Smooth muscle cell (in vitro differentiated cells): ENCODE results near the gene CEP170B. TPM values are rescaled to one million over a fixed set of nuclear protein-coding genes. Genes with fewer than 3 reads are reported as not detected.

Experiments used
- DNase-seq: peaks from one replicate; lab custom pipeline; 2025; ENCODE audit not compliant: unreplicated experiment; lab: John Stamatoyannopoulos, UW
- H2AFZ ChIP-seq: fragments of 200-600 bp; sonication (generic); 2 replicates; pipeline ENCODE4 v1.6.0; 2016; ENCODE audit warnings: antibody characterized with exemption, low read depth, mild to moderate bottlenecking
- H3F3A ChIP-seq: fragments of 200-600 bp; sonication (generic); 2 replicates; pipeline ENCODE4 v1.6.0; 2017; ENCODE audit warnings: antibody characterized with exemption, low read depth
- H3K27ac ChIP-seq: fragments of 200-600 bp; sonication (generic); 2 replicates; pipeline ENCODE4 v1.5.1; 2016; ENCODE audit warnings: low read depth, mild to moderate bottlenecking
- H3K27me3 ChIP-seq: fragments of 200-600 bp; sonication (generic); 2 replicates; pipeline ENCODE4 v1.6.1; 2016; ENCODE audit warnings: low read depth, mild to moderate bottlenecking
- H3K36me3 ChIP-seq: fragments of 200-600 bp; sonication (generic); 2 replicates; pipeline ENCODE4 v1.5.1; 2016; ENCODE audit warnings: low read depth
- H3K4me1 ChIP-seq: fragments of 200-600 bp; sonication (generic); 2 replicates; pipeline ENCODE4 v1.5.1; 2016; ENCODE audit warnings: low read depth
- H3K4me2 ChIP-seq: fragments of 200-600 bp; sonication (generic); 2 replicates; pipeline ENCODE4 v1.6.0; 2016; ENCODE audit warnings: mild to moderate bottlenecking
- H3K4me3 ChIP-seq: fragments of 200-600 bp; sonication (generic); 2 replicates; pipeline ENCODE4 v1.5.1; 2016; ENCODE audit warnings: mild to moderate bottlenecking
- H3K79me2 ChIP-seq: fragments of 200-600 bp; sonication (generic); 2 replicates; pipeline ENCODE4 v1.6.0; 2016; ENCODE audit warnings: low read depth, mild to moderate bottlenecking
- H3K9ac ChIP-seq: fragments of 200-600 bp; sonication (generic); 2 replicates; pipeline ENCODE4 v1.6.0; 2016; ENCODE audit warnings: low read depth
- H3K9me3 ChIP-seq: fragments of 200-600 bp; sonication (generic); replicated peaks from 2 replicates; pipeline ENCODE4 v1.5.1; 2016; ENCODE audit warnings: low read depth
- H4K20me1 ChIP-seq: fragments of 200-600 bp; sonication (generic); 2 replicates; pipeline ENCODE4 v1.6.0; 2016; ENCODE audit warnings: low read depth
- CTCF ChIP-seq: fragments of 200-600 bp; sonication (generic); IDR thresholded peaks from 2 replicates; pipeline ENCODE4 v1.5.1; 2017; ENCODE audit warnings: borderline replicate concordance, mild to moderate bottlenecking, antibody characterized with exemption; ENCODE audit not compliant: insufficient read depth, poor library complexity, severe bottlenecking
- WGBS: methylation state at CpG from one replicate; pipeline ENCODE4 v1.1.7; 2016; ENCODE audit warnings: low lambda C conversion rate; 5-methylcytosine and 5-hydroxymethylcytosine counted together
- polyA plus RNA-seq: library from polyadenylated mRNA; unstranded; fragments of >200 nt; fragmentation: Nextera tagmentation; extraction: Ambion mirVana; gene quantifications from 2 replicates; pipeline ENCODE4 v1.2.1, GENCODE V29; 2016
- total RNA-seq: library from RNA; depleted of rRNA; stranded (reverse); fragments of >200 nt; gene quantifications from 2 replicates; pipeline ENCODE4 v1.2.3, GENCODE V29; 2014

Gene CEP170B
- total and polyA plus RNA-seq, 2 experiments from 2014 or later = 5.9 to 9.8 TPM

GRCh38 chr14:104826189-104826860, 38.7 kb upstream of the CEP170B start:
- Histone ChIP-seq H3K27ac (no peak overlapping the region), H3K9ac (no peak overlapping the region), H3K4me3 (peak overlapping the region; percentile 71), H3F3A (no peaks in the 10 kb centered on the region), H2AFZ (peak overlapping the region; percentile 95), H3K9me3 (no peaks in the 10 kb centered on the region), H3K79me2 (no peaks in the 10 kb centered on the region), H3K27me3 (no peaks in the 10 kb centered on the region), H3K4me2 (peak overlapping the region; percentile 95), H4K20me1 (no peaks in the 10 kb centered on the region), H3K36me3 (no peaks in the 10 kb centered on the region), H3K4me1 (no peaks in the 10 kb centered on the region)
- peak; percentile 97 for DNase-seq
- 0% methylated on average over 11 of the region's 54 CpGs for WGBS
- peak; percentile 88 for TF ChIP-seq CTCF

- no peak overlapping the region for H3K9ac ChIP-seq
- 1% methylated on average over 27 of the region's 27 CpGs for WGBS
- peak overlapping the region; percentile 71 for H3K4me3 ChIP-seq
These were observed 38.2 kb upstream of the CEP170B start for GRCh38 chr14:104826861-104827176.

GRCh38 chr14:104827177-104828055, 37.7 kb upstream of the CEP170B start:
- 6% methylated on average over 27 of the region's 39 CpGs for WGBS
- Histone ChIP-seq H3K9ac (no peak overlapping the region), H3K4me2 (peak overlapping the region; percentile 94), H3K27ac (no peak overlapping the region), H2AFZ (peak overlapping the region; percentile 28), H3K79me2 (no peaks in the 10 kb centered on the region), H3K4me3 (peak overlapping the region; percentile 71), H3F3A (no peaks in the 10 kb centered on the region), H3K4me1 (no peaks in the 10 kb centered on the region), H3K36me3 (no peaks in the 10 kb centered on the region), H4K20me1 (no peaks in the 10 kb centered on the region), H3K9me3 (no peaks in the 10 kb centered on the region), H3K27me3 (no peaks in the 10 kb centered on the region)
- no peak for DNase-seq
- peak; percentile 48 for TF ChIP-seq CTCF

More at GRCh38 chr14:104826861-104827176, 38.2 kb upstream of the CEP170B start:
- Histone ChIP-seq H3F3A (no peaks in the 10 kb centered on the region), H3K36me3 (no peaks in the 10 kb centered on the region), H3K9me3 (no peaks in the 10 kb centered on the region), H2AFZ (peak overlapping the region; percentile 28), H3K4me2 (peak overlapping the region; percentile 94), H3K79me2 (no peaks in the 10 kb centered on the region), H3K27ac (no peak overlapping the region), H3K27me3 (no peaks in the 10 kb centered on the region), H4K20me1 (no peaks in the 10 kb centered on the region), H3K4me1 (no peaks in the 10 kb centered on the region)
- TF ChIP-seq CTCF = no peak
- no peak for DNase-seq
